T-cell (primary cell): ENCODE data around the gene SLC37A1. TPM values are rescaled to one million over a fixed set of nuclear protein-coding genes. Genes with fewer than 3 reads are reported as not detected.
A peak's percentile ranks its signal among the peaks of the same experiment; 100 is the strongest.

Source experiments
- ATAC-seq, 4 experiments: fragments of 200-7000 bp in 3 of 4; fragments of 150-1000 bp in 1 of 4; cut with Tn5 transposase; replicated peaks in 1 of 4; 1 replicate in 3 of 4; 2 replicates in 1 of 4; pipeline ENCODE4 v1.10.0; 2021; ENCODE audit warnings: moderate library complexity in 3 of 4, mild to moderate bottlenecking in 2 of 4, moderate number of reproducible peaks in 1 of 4
- CTCF ChIA-PET, 2 donors: fragments of 300-600 bp; sonication (Branson Sonifier 250); formaldehyde crosslinking; loops; one replicate each; lab custom pipeline; 2022; ENCODE audit warnings: antibody characterized with exemption in 2 of 2; lab: Charles Lee
- POLR2A ChIA-PET, 2 donors: fragments of 300-600 bp; sonication (Branson Sonifier 250); formaldehyde crosslinking; loops; one replicate each; lab custom pipeline; 2022; ENCODE audit warnings: antibody characterized with exemption in 2 of 2; lab: Charles Lee
- DNase-seq, 35 experiments: peaks; one replicate each; pipeline versions ENCODE4 v3.0.0 to v3.0.0-alpha.2; 2013 to 2023
- H3K27ac ChIP-seq: one replicate; pipeline ENCODE4 v1.5.1; 2013; ENCODE audit warnings: low read length
- H3K27me3 ChIP-seq, 2 experiments: replicated peaks in 1 of 2; 1 replicate in 1 of 2; 2 replicates in 1 of 2; pipeline versions ENCODE4 v1.6.1 to v1.7.0; 2013; ENCODE audit warnings: low read length in 1 of 2, mixed read lengths in 1 of 2; ENCODE audit not compliant: control insufficient read depth in 2 of 2, insufficient read depth in 2 of 2; ENCODE audit errors: extremely low read depth in 1 of 2
- H3K36me3 ChIP-seq, 2 donors: 1 replicate in 1 of 2; 2 replicates in 1 of 2; pipeline versions ENCODE4 v1.6.1 to v1.7.0; 2013; ENCODE audit warnings: low read length in 1 of 2; ENCODE audit not compliant: control insufficient read depth in 2 of 2, insufficient read depth in 1 of 2; ENCODE audit errors: extremely low read depth in 1 of 2
- H3K4me1 ChIP-seq, 2 experiments: 1 replicate in 1 of 2; 2 replicates in 1 of 2; pipeline versions ENCODE4 v1.6.1 to v1.7.0; 2013; ENCODE audit warnings: low read length in 2 of 2, mixed read lengths in 1 of 2; ENCODE audit not compliant: insufficient read depth in 2 of 2, control insufficient read depth in 1 of 2; ENCODE audit errors: extremely low read depth in 1 of 2
- H3K4me3 ChIP-seq, 2 donors: 1 replicate in 1 of 2; 2 replicates in 1 of 2; pipeline versions ENCODE4 v1.5.1 to v1.7.0; 2013; ENCODE audit warnings: mild to moderate bottlenecking in 2 of 2, low read length in 1 of 2, moderate library complexity in 1 of 2; ENCODE audit not compliant: control insufficient read depth in 1 of 2; ENCODE audit errors: extremely low read depth in 1 of 2
- H3K9me3 ChIP-seq: 2 replicates; pipeline ENCODE4 v1.7.0; 2013
- H3K27ac Mint-ChIP-seq, 2 donors: one replicate each; pipeline ENCODE4 v1.8.0; 2020 to 2021; ENCODE audit warnings: mild to moderate bottlenecking in 2 of 2, mixed read lengths in 2 of 2
- H3K27me3 Mint-ChIP-seq, 2 donors: one replicate each; pipeline ENCODE4 v1.8.0; 2021 to 2022; ENCODE audit warnings: mixed read lengths in 2 of 2
- H3K36me3 Mint-ChIP-seq: one replicate; pipeline ENCODE4 v1.8.0; 2021; ENCODE audit warnings: mixed read lengths
- H3K4me1 Mint-ChIP-seq, 3 donors: one replicate each; pipeline ENCODE4 v1.8.0; 2020 to 2022; ENCODE audit warnings: mixed read lengths in 3 of 3, mild to moderate bottlenecking in 1 of 3
- H3K4me3 Mint-ChIP-seq, 3 donors: one replicate each; pipeline ENCODE4 v1.8.0; 2020 to 2022; ENCODE audit warnings: mild to moderate bottlenecking in 3 of 3, mixed read lengths in 3 of 3, moderate library complexity in 3 of 3
- H3K9me3 Mint-ChIP-seq, 3 donors: one replicate each; pipeline ENCODE4 v1.8.0; 2020 to 2022; ENCODE audit warnings: mixed read lengths in 3 of 3
- WGBS: methylation state at CpG from one replicate; pipeline ENCODE4 v1.1.5; 2013; ENCODE audit warnings: missing lambda C conversion rate; ENCODE audit not compliant: insufficient coverage; 5-methylcytosine and 5-hydroxymethylcytosine counted together
- total RNA-seq, 35 experiments: library from RNA in 6 of 35; stranded (reverse) in 6 of 35; fragments of 120-200 nt in 1 of 35; gene quantifications; one replicate each; pipeline versions ENCODE4 v1.2.1 to v1.2.4 and lab custom pipeline; 2013 to 2026

Gene SLC37A1
- total RNA-seq, 5 donors from 2014 or later (not counting 1 experiment from before 2014, with no cell fraction given): 18.7 to 26.3 (median 22.6) TPM

GRCh38 chr21:42557420-42557819, 43.8 kb downstream of the SLC37A1 start:
- Mint-ChIP-seq H3K27me3 (no peaks in the 10 kb centered on the region), H3K9me3 (no peaks in the 10 kb centered on the region), H3K27ac (no peak overlapping the region), H3K36me3 (peaks cover 61% of the 10 kb centered on the region), H3K4me3 (no peak overlapping the region), H3K4me1 (peaks cover 0 to 12% (median 0%) of the 10 kb centered on the region in 3 donors)
- Histone ChIP-seq H3K4me1 (peaks cover 0 to 2% of the 10 kb centered on the region in 2 experiments), H3K9me3 (no peaks in the 10 kb centered on the region), H3K4me3 (no peak overlapping the region), H3K27ac (no peak overlapping the region), H3K36me3 (peaks cover 19 to 52% of the 10 kb centered on the region in 2 donors), H3K27me3 (no peaks in the 10 kb centered on the region)
- DNase-seq (no peak), ATAC-seq (no peak)
- WGBS: 96% methylated on average over 8 of the region's 10 CpGs
- ChIA-PET POLR2A (no interaction called here), CTCF (no interaction called here)

GRCh38 chr21:42558368-42558767, 44.7 kb downstream of the SLC37A1 start:
- ChIA-PET CTCF (no interaction called here), POLR2A (no interaction called here)
- Mint-ChIP-seq H3K4me3 (no peak overlapping the region), H3K9me3 (no peaks in the 10 kb centered on the region), H3K36me3 (peaks cover 65% of the 10 kb centered on the region), H3K27me3 (no peaks in the 10 kb centered on the region), H3K27ac (no peak overlapping the region), H3K4me1 (peaks cover 0 to 12% (median 0%) of the 10 kb centered on the region in 3 donors)
- no peaks in the 10 kb centered on the region for H3K9me3 ChIP-seq
- DNase-seq (no peak), ATAC-seq (no peak)
- no peak overlapping the region for H3K4me3 ChIP-seq
- peaks cover 19 to 56% of the 10 kb centered on the region in 2 donors for H3K36me3 ChIP-seq
- no CpG with 5 or more reads among the region's 6 CpGs for WGBS
- H3K4me1 ChIP-seq: peaks cover 0 to 2% of the 10 kb centered on the region in 2 experiments
- H3K27me3 ChIP-seq: no peaks in the 10 kb centered on the region
- H3K27ac ChIP-seq: no peak overlapping the region

- POLR2A ChIA-PET: no interaction called here
- H3K9me3 Mint-ChIP-seq: no peaks in the 10 kb centered on the region
- no peak for ATAC-seq
- CTCF ChIA-PET: no interaction called here
- peaks cover 0 to 12% (median 0%) of the 10 kb centered on the region in 3 donors for H3K4me1 Mint-ChIP-seq
- Histone ChIP-seq H3K4me1 (peaks cover 0 to 2% of the 10 kb centered on the region in 2 experiments), H3K36me3 (peaks cover 19 to 56% of the 10 kb centered on the region in 2 donors), H3K27me3 (no peaks in the 10 kb centered on the region), H3K4me3 (no peak overlapping the region), H3K9me3 (no peaks in the 10 kb centered on the region), H3K27ac (no peak overlapping the region)
- no peak for DNase-seq
- 93% methylated on average over 13 of the region's 15 CpGs for WGBS
- no peak overlapping the region for H3K4me3 Mint-ChIP-seq
- no peaks in the 10 kb centered on the region for H3K27me3 Mint-ChIP-seq
- H3K36me3 Mint-ChIP-seq: peaks cover 65% of the 10 kb centered on the region
- no peak overlapping the region for H3K27ac Mint-ChIP-seq
Measured at GRCh38 chr21:42558846-42559245, 45.2 kb downstream of the SLC37A1 start.

GRCh38 chr21:42559326-42559725, 45.7 kb downstream of the SLC37A1 start:
- H3K27ac Mint-ChIP-seq: no peak overlapping the region
- peaks cover 19 to 56% of the 10 kb centered on the region in 2 donors for H3K36me3 ChIP-seq

GRCh38 chr21:42560517-42561179, 47.0 kb downstream of the SLC37A1 start:
- Mint-ChIP-seq H3K9me3 (no peaks in the 10 kb centered on the region), H3K4me1 (peaks cover 0 to 12% (median 0%) of the 10 kb centered on the region in 3 donors), H3K27ac (no peak overlapping the region), H3K4me3 (no peak overlapping the region), H3K27me3 (no peaks in the 10 kb centered on the region), H3K36me3 (peaks cover 59% of the 10 kb centered on the region)
- ATAC-seq: no peak
- Histone ChIP-seq H3K4me1 (peaks cover 0 to 2% of the 10 kb centered on the region in 2 experiments), H3K9me3 (no peaks in the 10 kb centered on the region), H3K4me3 (no peak overlapping the region), H3K27ac (no peak overlapping the region), H3K27me3 (no peaks in the 10 kb centered on the region), H3K36me3 (peaks cover 18 to 50% of the 10 kb centered on the region in 2 donors)
- WGBS: 91% methylated on average over 4 of the region's 8 CpGs
- POLR2A ChIA-PET: no interaction called here
- CTCF ChIA-PET: no interaction called here
- DNase-seq: peak in 1 of 35 experiments; percentile 13

More at GRCh38 chr21:42559326-42559725, 45.7 kb downstream of the SLC37A1 start:
- Histone ChIP-seq H3K27me3 (no peaks in the 10 kb centered on the region), H3K27ac (no peak overlapping the region), H3K4me3 (no peak overlapping the region), H3K4me1 (peaks cover 0 to 2% of the 10 kb centered on the region in 2 experiments), H3K9me3 (no peaks in the 10 kb centered on the region)
- Mint-ChIP-seq H3K4me3 (no peak overlapping the region), H3K4me1 (peaks cover 0 to 12% (median 0%) of the 10 kb centered on the region in 3 donors), H3K36me3 (peaks cover 61% of the 10 kb centered on the region), H3K27me3 (no peaks in the 10 kb centered on the region), H3K9me3 (no peaks in the 10 kb centered on the region)
- CTCF ChIA-PET: no interaction called here
- no peak for ATAC-seq
- WGBS: 91% methylated on average over 10 of the region's 13 CpGs
- POLR2A ChIA-PET: no interaction called here
- no peak for DNase-seq

- CTCF ChIA-PET: no interaction called here
- Histone ChIP-seq H3K4me1 (peaks cover 0 to 2% of the 10 kb centered on the region in 2 experiments), H3K4me3 (no peak overlapping the region), H3K36me3 (peaks cover 18 to 41% of the 10 kb centered on the region in 2 donors), H3K9me3 (no peaks in the 10 kb centered on the region), H3K27me3 (no peaks in the 10 kb centered on the region), H3K27ac (no peak overlapping the region)
- Mint-ChIP-seq H3K36me3 (peaks cover 57% of the 10 kb centered on the region), H3K4me3 (no peak overlapping the region), H3K27ac (peak overlapping the region in 1 of 2 donors; percentile 68), H3K4me1 (peaks cover 0 to 12% (median 0%) of the 10 kb centered on the region in 3 donors), H3K9me3 (no peaks in the 10 kb centered on the region), H3K27me3 (no peaks in the 10 kb centered on the region)
- WGBS: 76% methylated on average over 22 of the region's 23 CpGs
- POLR2A ChIA-PET: no interaction called here
- DNase-seq: peak in 2 of 35 experiments; percentile 16 to 22
- ATAC-seq: peak in 2 of 4 experiments; percentile 47 to 69
Measured at GRCh38 chr21:42561762-42562650, 48.4 kb downstream of the SLC37A1 start.
